ENCODE results near the gene ZNF22.

The ZNF22 gene

GRCh38 chr10:44965651-44966097, 35.0 kb upstream of the ZNF22 start:
- no peak for DNase-seq

- DNase-seq, result no peak
Measured at GRCh38 chr10:44966129-44966815, 34.5 kb upstream of the ZNF22 start.

- no peak for DNase-seq
Measured at GRCh38 chr10:44966816-44967509, 33.8 kb upstream of the ZNF22 start.

- no peak for DNase-seq
Measured at GRCh38 chr10:44967616-44968015, 33.1 kb upstream of the ZNF22 start.

- DNase-seq, result no peak
Measured at GRCh38 chr10:44968091-44968490, 32.6 kb upstream of the ZNF22 start.

GRCh38 chr10:44968500-44969400, 32.0 kb upstream of the ZNF22 start:
- no peak for DNase-seq

GRCh38 chr10:44969854-44970253, 30.9 kb upstream of the ZNF22 start:
- no peak for DNase-seq

GRCh38 chr10:44970812-44971395, 29.8 kb upstream of the ZNF22 start:
- no peak for DNase-seq

- DNase-seq, result no peak
Measured at GRCh38 chr10:44971434-44971833, 29.3 kb upstream of the ZNF22 start.

GRCh38 chr10:44971935-44972757, 28.6 kb upstream of the ZNF22 start:
- DNase-seq, result no peak

- no peak for DNase-seq
Measured at GRCh38 chr10:44972874-44973306, 27.8 kb upstream of the ZNF22 start.

- no peak for DNase-seq
Measured at GRCh38 chr10:44973323-44974081, 27.2 kb upstream of the ZNF22 start.

- no peak for DNase-seq
Measured at GRCh38 chr10:44974082-44974627, 26.6 kb upstream of the ZNF22 start.

GRCh38 chr10:44974628-44975430, 25.9 kb upstream of the ZNF22 start:
- DNase-seq, result peak; percentile 67

GRCh38 chr10:44975431-44976331, 25.0 kb upstream of the ZNF22 start:
- no peak for DNase-seq

- no peak for DNase-seq
Measured at GRCh38 chr10:44976352-44977198, 24.1 kb upstream of the ZNF22 start.

GRCh38 chr10:44977287-44978212, 23.2 kb upstream of the ZNF22 start:
- DNase-seq, result no peak

Measured in activated CD8-positive, alpha-beta memory T cell treated with anti-CD3 and anti-CD28 coated beads, Interleukin-2, amount 50 U/mL, for 4 hours (primary cell).